IPS-NIHi7 (cell line): Measurements from ENCODE around the gene PLIN1.
A peak's percentile ranks its signal among the peaks of the same experiment; 100 is the strongest.
"Not testable (repeated sequence)": the region's sequence is repeated elsewhere in the genome, so short reads cannot be mapped to it uniquely, and the experiment has no call there.

Source experiments
- DNase-seq: peaks from one replicate; pipeline ENCODE4 v3.0.0; 2012; ENCODE audit warnings: mixed read lengths; ENCODE audit errors: extremely low spot score

Gene PLIN1, protein sequence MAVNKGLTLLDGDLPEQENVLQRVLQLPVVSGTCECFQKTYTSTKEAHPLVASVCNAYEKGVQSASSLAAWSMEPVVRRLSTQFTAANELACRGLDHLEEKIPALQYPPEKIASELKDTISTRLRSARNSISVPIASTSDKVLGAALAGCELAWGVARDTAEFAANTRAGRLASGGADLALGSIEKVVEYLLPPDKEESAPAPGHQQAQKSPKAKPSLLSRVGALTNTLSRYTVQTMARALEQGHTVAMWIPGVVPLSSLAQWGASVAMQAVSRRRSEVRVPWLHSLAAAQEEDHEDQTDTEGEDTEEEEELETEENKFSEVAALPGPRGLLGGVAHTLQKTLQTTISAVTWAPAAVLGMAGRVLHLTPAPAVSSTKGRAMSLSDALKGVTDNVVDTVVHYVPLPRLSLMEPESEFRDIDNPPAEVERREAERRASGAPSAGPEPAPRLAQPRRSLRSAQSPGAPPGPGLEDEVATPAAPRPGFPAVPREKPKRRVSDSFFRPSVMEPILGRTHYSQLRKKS

DNA sequence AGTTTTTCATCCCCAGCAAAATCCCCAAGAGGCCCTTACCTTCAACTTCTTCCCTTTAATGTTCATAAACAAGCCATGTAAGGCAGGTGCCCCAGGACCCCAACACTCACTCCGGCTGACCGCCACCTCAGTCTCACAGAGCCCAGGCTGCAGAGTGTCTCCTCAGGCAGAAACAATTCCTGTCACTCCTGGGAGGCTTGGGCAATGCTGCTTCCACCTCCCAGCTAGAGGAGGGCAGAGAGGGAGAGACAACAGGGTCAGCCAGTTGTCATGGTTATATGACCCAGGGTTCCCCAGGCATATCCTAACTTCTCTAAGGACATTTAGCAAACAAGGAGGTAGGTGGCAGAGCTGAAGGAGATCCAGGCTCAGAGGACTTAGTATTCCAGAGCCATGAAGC lies at the start of gene PLIN1:
TSS of gene PLIN1 (minus strand) at position 156 of the 400 bp plus-strand sequence. CDS start 1,878 bp downstream, outside the sequence.
- no peak for DNase-seq

DNA sequence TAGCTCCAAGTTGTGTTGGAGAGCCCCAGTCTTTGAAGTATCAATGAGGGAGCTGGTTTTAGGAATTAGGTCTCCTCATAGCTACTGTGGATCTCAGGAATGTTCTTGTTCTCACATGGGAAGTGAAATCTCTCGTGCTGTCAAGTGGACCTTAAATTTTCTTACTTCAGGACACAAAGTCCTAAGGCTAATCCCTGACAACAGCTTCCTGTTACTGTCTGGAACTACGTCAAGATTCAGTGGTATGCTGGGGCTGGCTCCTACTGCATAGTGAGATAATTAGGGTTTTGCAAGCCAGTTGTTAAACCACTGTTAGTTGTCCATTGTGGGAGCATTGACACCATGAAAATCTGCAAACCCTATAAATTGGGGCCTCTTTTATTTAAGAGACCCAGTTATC lies 49.1 kb upstream of the PLIN1 start:
- no peak for DNase-seq

DNA sequence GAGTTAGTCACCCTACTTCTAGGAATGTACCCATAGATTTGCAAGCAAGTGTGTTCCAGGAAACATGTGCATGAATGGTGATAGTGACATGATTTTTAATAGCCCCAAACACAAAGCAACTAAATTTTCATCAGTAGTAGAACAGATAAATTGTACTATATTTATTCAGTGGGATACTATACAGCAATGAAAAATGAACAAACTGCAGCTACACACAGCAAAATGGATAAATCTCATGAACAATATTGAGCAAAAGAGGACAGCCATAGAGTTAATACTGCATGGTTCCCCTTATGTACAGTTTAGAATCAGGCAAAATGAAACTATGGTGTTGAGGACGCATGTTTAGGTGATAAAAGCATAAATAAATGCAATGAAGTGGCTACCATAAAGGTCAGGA lies 45.9 kb upstream of the PLIN1 start:
- no peak for DNase-seq

DNA sequence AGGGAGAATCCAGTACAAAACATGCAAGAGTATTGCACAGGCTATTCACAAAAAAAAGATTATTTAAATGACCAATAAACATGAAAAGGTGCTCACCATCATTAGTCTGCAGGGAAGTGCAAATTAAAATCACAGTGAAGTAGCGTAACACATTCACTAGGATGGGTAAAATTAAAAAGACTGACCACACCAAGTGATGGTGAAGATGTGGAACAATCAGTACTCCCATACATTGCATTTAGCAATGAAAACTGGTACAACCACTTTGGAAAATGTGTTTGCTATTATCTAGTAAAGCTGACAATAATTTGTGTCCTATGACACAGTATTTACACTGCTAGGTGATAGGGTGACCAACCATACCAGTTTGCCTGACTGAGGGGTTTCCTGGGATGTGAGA lies 45.5 kb upstream of the PLIN1 start:
- DNase-seq: no peak

GRCh38 chr15:89723031-89723430 lies 43.9 kb upstream of the PLIN1 start:
- DNase-seq: no peak

GRCh38 chr15:89714775-89715174 lies 35.6 kb upstream of the PLIN1 start:
- DNase-seq: no peak

- no peak for DNase-seq
Observed at GRCh38 chr15:89707577-89707976, 28.4 kb upstream of the PLIN1 start.

- no peak for DNase-seq
Observed at GRCh38 chr15:89704411-89704810, 25.2 kb upstream of the PLIN1 start.

DNA sequence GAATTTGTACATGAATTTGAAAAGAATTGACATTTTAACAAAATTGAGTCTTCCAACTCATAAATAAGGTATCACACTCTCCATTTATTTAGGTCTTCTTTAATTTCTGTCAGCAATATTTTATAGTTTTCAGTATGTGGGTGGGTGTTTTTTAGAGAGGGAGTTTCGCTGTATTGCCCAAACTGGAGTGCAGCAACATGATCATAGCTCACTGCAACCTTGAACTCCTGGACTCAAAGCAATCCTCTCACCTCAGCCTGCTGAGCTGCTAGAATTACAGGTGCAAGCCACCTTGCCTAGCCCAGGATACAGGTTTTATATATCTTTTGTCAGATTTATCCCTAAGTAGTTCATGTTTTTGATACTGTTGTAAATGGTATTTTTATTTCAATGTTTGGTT lies 16.0 kb upstream of the PLIN1 start:
- no peak for DNase-seq

GRCh38 chr15:89693696-89694095 lies 14.5 kb upstream of the PLIN1 start:
- no peak for DNase-seq

GRCh38 chr15:89693091-89693490 lies 13.9 kb upstream of the PLIN1 start:
- DNase-seq: no peak

- peak; percentile 93 for DNase-seq
Observed at GRCh38 chr15:89690276-89691218, 11.4 kb upstream of the PLIN1 start, which contains the start of the genes PEX11A and WDR93. PEX11A (minus strand) TSS chr15:89690754; CDS start chr15:89690632, 122 bp downstream. WDR93 (plus strand) TSS chr15:89690811; CDS start chr15:89701747, 10,936 bp downstream.

GRCh38 chr15:89689930-89690275 lies 10.7 kb upstream of the PLIN1 start:
- DNase-seq: not testable (repeated sequence)

DNA sequence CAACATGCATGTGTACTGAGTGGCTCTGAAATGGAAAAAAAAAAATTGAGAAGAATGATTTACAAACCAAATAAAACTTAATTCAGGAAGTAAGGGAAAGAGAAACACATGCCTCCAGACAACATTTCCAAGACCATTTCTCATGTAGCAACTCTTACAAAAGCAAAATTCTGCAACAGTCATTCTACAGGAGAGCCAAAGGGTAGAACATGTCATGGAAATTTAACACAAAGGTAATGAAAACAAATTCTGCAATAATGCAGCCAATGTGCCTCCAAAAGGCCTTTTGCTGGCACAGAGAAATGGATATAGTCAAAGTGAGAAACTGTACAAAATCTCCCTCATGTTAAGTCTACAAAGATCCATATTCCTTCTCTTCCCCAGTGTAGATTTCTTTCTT lies 7.4 kb upstream of the PLIN1 start:
- DNase-seq: no peak

DNA sequence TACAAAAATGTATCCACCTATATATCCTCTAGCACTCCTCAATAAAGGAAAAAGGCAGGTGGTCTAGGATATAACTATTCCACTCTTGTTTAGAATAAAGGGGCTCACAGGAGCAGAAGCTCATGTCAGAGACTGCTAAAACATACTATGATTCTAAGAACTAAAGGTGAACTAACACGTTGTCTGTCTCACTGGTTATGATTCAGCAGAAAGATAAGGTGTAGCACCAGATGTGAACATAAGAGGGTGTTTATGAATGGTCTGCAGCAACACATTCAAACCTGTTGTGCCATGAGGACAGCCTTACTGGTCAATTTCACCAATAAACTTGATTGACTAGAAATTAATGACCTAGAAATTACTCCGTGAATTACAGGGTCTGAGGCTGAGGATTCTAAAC lies 6.8 kb upstream of the PLIN1 start:
- no peak for DNase-seq

- no peak for DNase-seq
Observed at GRCh38 chr15:89681146-89681545, 2.0 kb upstream of the PLIN1 start.

- no peak for DNase-seq
Observed at GRCh38 chr15:89680282-89680873, 1.2 kb upstream of the PLIN1 start.

DNA sequence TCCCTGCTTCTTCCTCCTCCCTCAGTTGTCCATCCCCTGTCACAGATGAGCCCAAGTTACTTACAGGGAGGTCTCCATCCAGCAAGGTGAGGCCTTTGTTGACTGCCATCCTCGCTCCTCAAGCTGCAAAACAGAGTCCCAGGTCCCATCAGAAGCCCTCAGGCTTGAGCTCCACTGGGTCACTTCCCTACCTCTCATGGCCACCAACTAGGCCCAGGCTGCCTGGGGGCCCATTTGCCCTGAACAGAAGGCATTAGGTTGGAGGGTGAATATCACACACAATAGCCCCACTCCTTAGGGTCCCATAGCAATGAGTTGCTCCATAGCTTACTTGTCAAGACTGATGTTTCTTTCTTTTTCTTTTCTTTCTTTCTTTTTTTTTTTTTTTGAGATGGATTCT lies 1.8 kb downstream of the PLIN1 start:
- no peak for DNase-seq

- no peak for DNase-seq
Observed at GRCh38 chr15:89675606-89676005, 3.6 kb downstream of the PLIN1 start.

- no peak for DNase-seq
Observed at GRCh38 chr15:89674526-89674925, 4.6 kb downstream of the PLIN1 start.

- peak; percentile 92 for DNase-seq
Observed at GRCh38 chr15:89673165-89673512, 6.0 kb downstream of the PLIN1 start.
